GM19397 (cell line): ENCODE data around the gene RDH12.

ENCODE experiments used
- ATAC-seq: cut with Tn5 transposase; IDR thresholded peaks from one replicate; pipeline ENCODE4 v1.9.1; 2021; ENCODE audit warnings: mild to moderate bottlenecking, moderate library complexity; ENCODE audit not compliant: unreplicated experiment

The RDH12 gene

GRCh38 chr14:67746927-67747326 lies 45.2 kb downstream of the RDH12 start:
- ATAC-seq, result no peak

DNA sequence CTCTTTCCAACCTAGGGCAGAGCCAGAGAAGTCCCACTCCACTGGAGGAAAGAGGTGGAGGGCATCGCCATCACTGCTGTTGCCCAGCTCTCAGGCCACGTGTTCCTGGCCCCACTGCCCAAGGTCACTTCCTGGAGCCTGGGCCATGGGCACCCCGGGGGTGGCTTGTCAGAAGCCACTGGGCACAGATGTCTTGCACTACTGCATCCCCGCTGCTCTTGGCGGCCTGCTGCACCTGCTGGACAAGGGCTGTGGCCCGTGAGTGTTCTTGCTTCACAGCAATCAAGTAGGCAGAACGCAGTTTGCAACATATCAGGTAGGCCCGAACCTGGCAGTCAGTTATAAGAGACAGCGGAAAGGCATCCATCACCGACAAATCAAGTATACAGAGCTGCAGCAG lies 46.6 kb downstream of the RDH12 start:
- ATAC-seq, result no peak

GRCh38 chr14:67749341-67750084 lies 47.8 kb downstream of the RDH12 start:
- no peak for ATAC-seq

DNA sequence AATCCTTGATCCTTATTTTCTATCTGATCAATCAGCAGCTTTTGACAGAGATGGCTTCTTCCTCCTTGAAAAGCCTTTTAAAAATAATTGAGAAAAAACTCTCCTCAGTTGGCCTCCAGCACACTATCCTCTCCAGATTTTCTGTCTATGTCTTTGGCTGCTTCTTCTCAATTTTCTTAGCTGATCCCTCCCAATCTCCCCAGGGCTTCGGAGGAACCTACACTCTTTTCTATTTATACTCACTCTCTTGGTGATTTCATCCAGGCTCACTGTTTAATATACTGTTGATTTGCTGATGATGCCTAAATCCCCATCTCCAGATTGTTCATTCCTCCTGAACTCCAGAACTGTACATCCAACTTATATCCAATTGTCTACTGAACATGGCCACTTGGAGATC lies 54.8 kb downstream of the RDH12 start:
- ATAC-seq, result no peak

- ATAC-seq, result no peak
Observed at GRCh38 chr14:67757175-67757574, 55.5 kb downstream of the RDH12 start.

GRCh38 chr14:67759916-67760315 lies 58.2 kb downstream of the RDH12 start:
- ATAC-seq, result no peak

- ATAC-seq, result no peak
Observed at GRCh38 chr14:67762051-67762450, 60.4 kb downstream of the RDH12 start.

DNA sequence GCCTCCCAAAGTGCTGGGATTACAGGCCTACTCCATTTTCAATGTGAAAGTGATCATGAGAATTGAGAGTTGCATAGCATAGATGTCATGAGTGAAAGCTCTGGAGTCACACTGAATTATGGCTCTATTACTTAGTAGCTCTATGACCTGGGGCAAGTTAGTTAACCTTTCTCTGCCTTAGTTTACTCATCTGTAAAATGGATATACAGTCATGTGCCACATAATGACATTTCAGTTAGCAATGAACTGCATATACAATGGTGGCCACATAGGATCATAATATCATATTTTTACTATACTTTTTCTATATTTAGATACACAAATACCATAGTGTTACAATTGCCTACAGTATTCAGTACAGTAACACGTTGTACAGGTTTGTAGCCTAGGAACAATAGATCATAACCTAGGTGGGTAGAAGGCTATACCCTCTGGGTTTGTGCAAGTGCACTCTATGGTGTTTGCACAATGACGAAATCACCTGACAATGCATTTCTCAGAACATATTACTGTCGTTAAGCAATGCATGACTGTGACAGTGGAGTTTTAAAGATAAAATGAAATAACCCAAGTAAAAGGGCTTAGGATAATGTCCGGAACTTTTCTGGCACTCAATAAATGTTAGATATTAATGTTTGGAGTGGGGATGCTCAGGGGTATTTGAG lies 61.6 kb downstream of the RDH12 start:
- no peak for ATAC-seq

DNA sequence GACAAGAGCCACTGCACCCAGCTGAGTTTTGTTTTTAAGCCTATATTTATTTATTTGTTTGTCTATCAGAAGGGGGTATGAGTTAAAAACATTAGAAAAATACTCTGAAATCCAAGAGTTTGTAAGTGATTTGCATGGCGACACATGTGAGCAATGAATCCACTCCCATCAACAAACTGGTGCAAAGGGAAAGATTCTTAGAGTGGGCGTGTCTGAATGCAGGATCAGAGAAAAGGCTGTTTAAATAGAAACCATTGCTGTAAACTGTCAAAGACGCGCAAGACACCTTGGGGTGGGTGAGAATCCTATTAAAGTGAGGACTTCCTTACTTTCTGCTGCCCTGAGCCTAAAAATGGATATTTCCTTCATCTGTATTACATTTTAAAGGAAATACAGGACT lies 62.8 kb downstream of the RDH12 start:
- ATAC-seq, result no peak

DNA sequence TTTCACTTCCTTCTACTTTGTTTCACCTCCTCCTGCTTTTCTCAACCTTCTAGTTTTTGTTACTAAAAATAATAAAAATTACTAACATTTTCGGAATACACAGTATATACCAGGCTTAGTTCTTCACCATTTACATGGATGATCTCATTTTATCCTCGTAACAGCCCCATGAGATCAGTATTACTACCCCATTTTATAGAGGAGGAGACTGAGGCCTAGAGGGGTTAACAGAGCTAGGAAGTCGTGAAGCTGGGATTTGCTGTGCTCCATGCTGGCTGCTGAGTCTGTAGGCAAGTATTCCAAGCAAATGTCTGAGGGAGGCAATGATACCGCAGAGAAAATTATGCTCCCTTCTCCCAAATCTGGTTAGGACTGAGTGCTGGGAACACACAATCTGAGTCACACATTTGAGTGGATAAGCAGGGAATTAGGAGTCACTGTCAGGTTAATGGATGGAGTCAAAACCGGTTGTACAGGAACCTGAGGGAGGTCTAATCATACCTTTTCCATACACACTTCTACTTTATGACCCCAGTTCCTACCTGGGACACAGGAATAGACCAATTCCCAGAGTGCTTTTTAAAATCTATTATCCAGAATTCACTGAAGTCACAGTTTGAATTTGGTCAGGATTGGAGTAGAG lies 63.6 kb downstream of the RDH12 start:
- no peak for ATAC-seq

DNA sequence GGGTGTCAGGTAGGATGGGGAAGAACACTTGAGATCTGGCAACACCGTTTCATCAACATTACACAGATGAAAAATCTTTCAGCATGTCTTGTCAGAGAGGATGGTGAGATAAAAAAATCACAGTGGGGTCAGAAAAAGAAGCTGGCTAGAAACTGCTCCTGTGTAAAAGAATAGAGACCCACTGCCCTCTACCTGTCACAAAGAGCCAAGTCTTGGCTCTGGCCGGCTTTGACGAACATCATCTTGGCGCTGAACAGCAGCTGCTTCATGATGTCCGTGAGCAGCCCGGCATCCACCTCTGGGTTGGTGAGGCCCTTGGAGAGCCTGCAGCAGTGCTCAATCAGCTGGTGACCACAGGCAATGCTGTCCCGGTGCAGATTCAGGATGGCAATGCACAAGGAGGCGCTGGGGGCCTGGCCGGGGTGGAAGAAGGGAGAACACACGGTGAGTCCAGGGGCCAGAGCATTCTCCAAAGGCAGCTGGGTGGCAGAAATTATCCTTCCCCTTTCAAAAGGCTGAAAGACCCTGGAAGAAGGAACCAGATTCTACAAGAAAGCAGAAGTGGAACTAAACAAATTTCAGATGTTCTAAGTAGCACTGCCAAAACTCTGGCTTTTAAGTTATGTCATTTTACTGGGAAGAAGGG lies 64.5 kb downstream of the RDH12 start:
- no peak for ATAC-seq

DNA sequence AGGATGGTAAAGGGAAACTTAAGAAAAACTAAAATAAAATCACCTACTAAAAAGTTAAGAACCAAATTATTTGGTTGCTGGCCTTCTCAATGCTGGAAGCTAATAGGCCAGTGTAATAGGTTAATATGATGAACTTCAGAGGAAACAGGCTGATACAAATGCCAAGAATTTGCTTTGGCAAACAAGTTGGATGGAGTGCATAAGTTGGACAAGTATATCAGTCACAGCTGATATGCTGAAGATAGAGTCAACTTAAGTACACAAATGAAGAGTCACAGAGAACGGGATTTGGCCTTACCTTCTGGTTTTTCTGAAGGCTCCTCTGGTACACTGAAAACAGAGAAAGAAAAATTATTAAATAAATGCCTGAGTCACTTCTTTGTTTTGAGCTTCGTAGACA lies 66.5 kb downstream of the RDH12 start:
- no peak for ATAC-seq

- ATAC-seq, result no peak
Observed at GRCh38 chr14:67773844-67774377, 72.2 kb downstream of the RDH12 start.

GRCh38 chr14:67776653-67777322 lies 75.1 kb downstream of the RDH12 start:
- no peak for ATAC-seq

GRCh38 chr14:67778792-67779191 lies 77.1 kb downstream of the RDH12 start:
- no peak for ATAC-seq

- ATAC-seq, result no peak
Observed at GRCh38 chr14:67782090-67782489, 80.4 kb downstream of the RDH12 start.
